HEK293T (cell line): ENCODE results near the gene PGD.

Experiments used
- CTCF ChIA-PET: fragments of 350-600 bp; formaldehyde crosslinking; extraction: SDS; loops from one replicate; lab custom pipeline; 2021; ENCODE audit warnings: antibody characterized with exemption, inconsistent platforms; lab: Yijun Ruan, JAX
- POLR2A ChIA-PET: fragments of 350-600 bp; formaldehyde crosslinking; extraction: SDS; loops from one replicate; lab custom pipeline; 2020; ENCODE audit warnings: antibody characterized with exemption, inconsistent platforms; lab: Yijun Ruan, JAX
- DNase-seq: peaks from one replicate; pipeline ENCODE4 v3.0.0; 2012; ENCODE audit warnings: mixed read lengths; ENCODE audit errors: extremely low spot score
- ARNT ChIP-seq: fragments of 450-650 bp; IDR thresholded peaks from 2 replicates; pipeline ENCODE4 v1.6.1; 2017; ENCODE audit warnings: mild to moderate bottlenecking
- BHLHE40 ChIP-seq: fragments of 450-650 bp; IDR thresholded peaks from 2 replicates; pipeline ENCODE4 v1.6.1; 2016; ENCODE audit warnings: mild to moderate bottlenecking, moderate library complexity, borderline replicate concordance
- CTBP1 ChIP-seq: fragments of 450-650 bp; IDR thresholded peaks from 2 replicates; pipeline ENCODE4 v1.6.1; 2016; ENCODE audit warnings: borderline replicate concordance
- ELF4 ChIP-seq: fragments of 450-650 bp; IDR thresholded peaks from 2 replicates; pipeline ENCODE4 v1.6.1; 2017; ENCODE audit warnings: antibody characterized with exemption
- FOXA1 ChIP-seq: fragments of 450-650 bp; IDR thresholded peaks from 2 replicates; pipeline ENCODE4 v1.6.1; 2016; ENCODE audit warnings: mild to moderate bottlenecking
- FOXK2 ChIP-seq: fragments of 450-650 bp; IDR thresholded peaks from 2 replicates; pipeline ENCODE4 v1.6.1; 2016; ENCODE audit warnings: mild to moderate bottlenecking
- FOXM1 ChIP-seq: fragments of 450-650 bp; IDR thresholded peaks from 2 replicates; pipeline ENCODE4 v1.6.1; 2017; ENCODE audit warnings: mild to moderate bottlenecking, borderline replicate concordance
- HDGF ChIP-seq: fragments of 450-650 bp; IDR thresholded peaks from 2 replicates; pipeline ENCODE4 v1.6.1; 2017; ENCODE audit warnings: antibody characterized with exemption, borderline replicate concordance
- L3MBTL2 ChIP-seq: fragments of 450-650 bp; conservative IDR thresholded peaks from 2 replicates; pipeline ENCODE4 v1.6.1; 2016; ENCODE audit warnings: mild to moderate bottlenecking
- LEF1 ChIP-seq: fragments of 450-650 bp; IDR thresholded peaks from 2 replicates; pipeline ENCODE4 v1.6.1; 2017; ENCODE audit warnings: mild to moderate bottlenecking, borderline replicate concordance
- NFRKB ChIP-seq: fragments of 450-650 bp; IDR thresholded peaks from 2 replicates; pipeline ENCODE4 v1.6.1; 2016; ENCODE audit warnings: mild to moderate bottlenecking, moderate library complexity
- SP1 ChIP-seq: fragments of 450-650 bp; IDR thresholded peaks from 2 replicates; pipeline ENCODE4 v1.6.1; 2017
- SUZ12 ChIP-seq: fragments of 450-650 bp; IDR thresholded peaks from 2 replicates; pipeline ENCODE4 v1.6.1; 2016; ENCODE audit warnings: mild to moderate bottlenecking
- TARDBP ChIP-seq: fragments of 450-650 bp; IDR thresholded peaks from 2 replicates; pipeline ENCODE4 v1.6.1; 2016
- ZNF384 ChIP-seq: fragments of 450-650 bp; IDR thresholded peaks from 2 replicates; pipeline ENCODE4 v1.6.1; 2016
- TF ChIP-seq, protein P1 (sequence below): fragments of 450-650 bp; IDR thresholded peaks from 2 replicates; pipeline ENCODE4 v1.6.1; 2016

The PGD gene

DNA sequence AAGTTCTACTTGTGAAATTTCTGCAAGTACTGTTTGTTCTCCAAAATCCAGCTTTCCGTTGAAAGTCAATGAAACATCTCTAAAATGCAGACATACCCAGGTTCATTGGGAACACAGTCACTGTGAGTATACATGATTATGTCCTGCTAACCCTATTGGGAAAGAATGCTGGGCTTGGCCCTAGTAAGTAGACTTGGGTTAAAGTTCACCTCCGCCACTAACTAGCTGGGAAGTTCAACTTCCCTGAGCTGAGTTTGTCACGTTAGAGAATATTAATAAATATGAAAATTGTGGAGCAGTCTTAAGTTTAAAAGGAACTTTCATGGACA lies 10.5 kb upstream of the PGD start:
- no peak for DNase-seq
- ChIA-PET POLR2A (interaction anchor here (2.8 kb wide), 1 partner anchor 11 kb away, joined by 10 read pairs; the partner anchor contains the start of gene PGD), CTCF (interaction anchor here (0.7 kb wide), 1 partner anchor 438 kb away, joined by 4 read pairs; no protein-coding TSS in a partner anchor)
- TF ChIP-seq TARDBP = no peak
- no peak for TF ChIP-seq SUZ12
- no peak for TF ChIP-seq FOXA1
- no peak for TF ChIP-seq LEF1

DNA sequence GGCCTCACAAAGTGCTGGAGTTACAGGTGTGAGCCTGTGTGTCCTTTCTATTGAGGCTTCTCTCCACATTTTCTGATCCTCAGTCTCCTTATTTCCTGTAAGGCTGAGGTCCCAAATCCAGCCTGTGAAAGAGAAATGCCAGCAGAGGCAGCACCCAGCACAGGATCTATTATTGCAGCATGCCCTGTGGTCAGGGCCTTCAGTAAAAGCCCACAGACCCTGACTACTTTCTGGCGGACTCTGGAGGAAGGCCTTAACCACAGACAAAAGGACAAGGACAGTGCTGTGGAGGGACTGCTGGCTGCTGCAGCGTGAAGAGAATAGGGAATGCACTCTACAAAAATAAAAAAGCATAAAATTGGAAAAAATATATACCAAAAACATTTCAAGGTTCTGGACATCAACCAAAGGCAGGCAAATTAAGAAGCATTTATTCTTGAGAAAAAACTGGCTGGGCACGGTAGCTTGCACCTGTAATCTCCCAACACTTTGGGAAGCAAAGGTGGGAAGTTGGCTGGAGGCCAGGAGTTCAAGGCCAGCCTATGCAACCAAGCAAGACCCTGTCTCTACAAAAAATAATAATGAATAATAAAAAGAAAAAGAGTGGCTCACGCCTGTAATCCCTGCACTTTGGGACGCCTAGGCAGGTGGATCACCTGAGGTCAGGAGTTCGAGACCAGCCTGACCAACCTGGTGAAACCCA lies 9.4 kb upstream of the PGD start:
- TF ChIP-seq, protein P1, sequence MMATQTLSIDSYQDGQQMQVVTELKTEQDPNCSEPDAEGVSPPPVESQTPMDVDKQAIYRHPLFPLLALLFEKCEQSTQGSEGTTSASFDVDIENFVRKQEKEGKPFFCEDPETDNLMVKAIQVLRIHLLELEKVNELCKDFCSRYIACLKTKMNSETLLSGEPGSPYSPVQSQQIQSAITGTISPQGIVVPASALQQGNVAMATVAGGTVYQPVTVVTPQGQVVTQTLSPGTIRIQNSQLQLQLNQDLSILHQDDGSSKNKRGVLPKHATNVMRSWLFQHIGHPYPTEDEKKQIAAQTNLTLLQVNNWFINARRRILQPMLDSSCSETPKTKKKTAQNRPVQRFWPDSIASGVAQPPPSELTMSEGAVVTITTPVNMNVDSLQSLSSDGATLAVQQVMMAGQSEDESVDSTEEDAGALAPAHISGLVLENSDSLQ = no peak
- TF ChIP-seq SUZ12 (no peak), LEF1 (no peak), HDGF (no peak), SP1 (no peak), BHLHE40 (no peak), TARDBP (no peak), L3MBTL2 (no peak), FOXM1 (no peak), ZNF384 (no peak), CTBP1 (no peak), FOXA1 (no peak), ARNT (no peak), NFRKB (no peak)
- DNase-seq = no peak
- CTCF ChIA-PET = no interaction called here
- POLR2A ChIA-PET = interaction anchor here (2.8 kb wide), 1 partner anchor 10 kb away, joined by 10 read pairs; the partner anchor contains the start of gene PGD

DNA sequence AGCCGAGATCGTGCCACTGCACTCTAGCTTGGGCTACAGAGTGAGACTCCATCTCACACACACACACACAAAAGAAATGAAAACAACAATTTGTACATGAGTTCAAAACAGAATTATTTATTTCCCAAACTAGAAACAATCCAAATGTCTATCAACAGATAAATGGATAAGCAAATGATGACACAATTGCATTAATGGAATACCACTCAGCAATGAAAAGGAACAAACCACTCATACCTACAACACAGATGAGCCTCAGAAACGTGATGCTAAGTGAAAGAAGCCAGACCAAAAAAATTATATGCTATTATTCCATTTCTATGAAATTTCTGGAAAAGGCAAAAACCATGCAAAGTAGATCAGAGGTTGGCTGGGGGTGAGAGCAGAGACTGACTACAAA lies 2.0 kb upstream of the PGD start:
- ChIA-PET CTCF (no interaction called here), POLR2A (no interaction called here)
- DNase-seq = no peak
- TF ChIP-seq HDGF = no peak
- no peak for TF ChIP-seq FOXK2
- TF ChIP-seq L3MBTL2 = no peak
- TF ChIP-seq ZNF384 = no peak
- no peak for TF ChIP-seq BHLHE40
- no peak for TF ChIP-seq FOXM1
- no peak for TF ChIP-seq ELF4
- no peak for TF ChIP-seq TARDBP
- no peak for TF ChIP-seq SUZ12
- TF ChIP-seq LEF1 = no peak
- TF ChIP-seq, protein P1 = no peak
- no peak for TF ChIP-seq CTBP1
- no peak for TF ChIP-seq ARNT
- TF ChIP-seq SP1 = no peak
- TF ChIP-seq NFRKB = no peak
- no peak for TF ChIP-seq FOXA1

GRCh38 chr1:10398278-10398733 lies 558 bp upstream of the PGD start:
- DNase-seq = no peak
- CTCF ChIA-PET = interaction anchor here (0.6 kb wide), 1 partner anchor 22 kb away, joined by 3 read pairs; no protein-coding TSS in a partner anchor
- no peak for TF ChIP-seq SUZ12
- no peak for TF ChIP-seq L3MBTL2
- TF ChIP-seq TARDBP = no peak
- TF ChIP-seq HDGF = no peak
- TF ChIP-seq CTBP1 = no peak
- TF ChIP-seq FOXK2 = no peak
- no peak for TF ChIP-seq ELF4
- no peak for TF ChIP-seq FOXA1
- no peak for TF ChIP-seq LEF1
- TF ChIP-seq FOXM1 = no peak
- TF ChIP-seq ZNF384 = no peak
- TF ChIP-seq ARNT = no peak
- TF ChIP-seq SP1 = no peak
- TF ChIP-seq, protein P1 = no peak
- no peak for TF ChIP-seq BHLHE40
- no peak for TF ChIP-seq NFRKB
- POLR2A ChIA-PET = interaction anchor here (0.6 to 1.8 kb wide), 4 partner anchors 10 to 189 kb away, joined by 3 to 10 read pairs (median 4); partner anchors contain the start of gene KIF1B

DNA sequence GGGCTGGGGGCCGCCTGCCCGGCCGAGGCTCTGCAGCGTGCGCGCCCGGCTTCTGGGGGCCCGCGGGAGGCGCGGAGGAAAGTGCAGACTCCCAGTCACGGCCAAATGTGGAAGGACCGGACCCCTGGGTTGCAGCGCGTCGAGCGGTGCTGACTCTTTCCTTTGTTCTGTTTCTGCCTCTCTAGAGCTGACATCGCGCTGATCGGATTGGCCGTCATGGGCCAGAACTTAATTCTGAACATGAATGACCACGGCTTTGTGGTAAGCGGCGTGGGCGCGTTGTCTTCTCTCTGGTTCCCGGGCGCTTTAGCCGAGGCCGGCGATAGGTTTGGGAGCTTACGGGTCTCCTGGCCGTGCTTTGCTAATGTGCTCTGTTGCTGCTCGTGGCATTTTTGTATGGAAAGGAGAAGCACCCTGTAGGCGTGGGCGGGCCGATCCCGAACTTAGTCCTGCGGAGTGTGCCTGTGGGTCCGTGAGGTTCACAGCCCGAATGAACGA lies 629 bp downstream of the PGD start:
- TF ChIP-seq SP1 = no peak
- TF ChIP-seq BHLHE40 = no peak
- TF ChIP-seq, protein P1 = no peak
- no peak for TF ChIP-seq SUZ12
- TF ChIP-seq L3MBTL2 = no peak; the same call in 1 of the 2 replicates
- TF ChIP-seq NFRKB = no peak
- TF ChIP-seq FOXA1 = no peak
- no peak for TF ChIP-seq ELF4
- TF ChIP-seq TARDBP = no peak
- TF ChIP-seq CTBP1 = no peak
- no peak for TF ChIP-seq HDGF
- no peak for TF ChIP-seq FOXM1
- TF ChIP-seq FOXK2 = no peak
- no peak for TF ChIP-seq LEF1
- no peak for TF ChIP-seq ZNF384
- no peak for TF ChIP-seq ARNT
- POLR2A ChIA-PET = interaction anchor here (0.9 to 1.8 kb wide), 3 partner anchors 11 to 31 kb away, joined by 3 to 10 read pairs (median 7); partner anchors contain the start of gene CENPS
- DNase-seq = peak; percentile 18
- CTCF ChIA-PET = interaction anchor here (0.6 kb wide), 1 partner anchor 25 kb away, joined by 3 read pairs; no protein-coding TSS in a partner anchor
